Measurements from ENCODE around the gene GRID1.

GRCh38 chr10:86162036-86162435 is 204.6 kb downstream of the GRID1 start:
- TF ChIP-seq CTCF (IDR thresholded peaks at IDR 0.05) = no peak
- TF ChIP-seq POLR2A (IDR thresholded peaks at IDR 0.05) = no peak
